B cell (primary cell): ENCODE measurements around the gene LIPI. TPM values are rescaled to one million over a fixed set of nuclear protein-coding genes. Genes with fewer than 3 reads are reported as not detected.

Source experiments
- ATAC-seq: fragments of 200-7000 bp; cut with Tn5 transposase; one replicate; pipeline ENCODE4 v1.10.0; 2021; ENCODE audit warnings: low read depth, mild to moderate bottlenecking, moderate number of reproducible peaks, moderate library complexity
- CTCF ChIA-PET: fragments of 350-600 bp; sonication (Branson Sonifier 250); formaldehyde crosslinking; loops from one replicate; lab custom pipeline; 2021; ENCODE audit warnings: antibody characterized with exemption, inconsistent platforms; lab: Charles Lee
- POLR2A ChIA-PET: fragments of 350-600 bp; sonication (Branson Sonifier 250); formaldehyde crosslinking; loops from one replicate; lab custom pipeline; 2021; ENCODE audit warnings: antibody characterized with exemption; lab: Charles Lee
- DNase-seq: peaks from one replicate; pipeline ENCODE4 v3.0.0; 2013
- H2AFZ ChIP-seq: 2 replicates; pipeline ENCODE4 v1.6.1; 2012; ENCODE audit warnings: mild to moderate bottlenecking, low read depth, low read length; ENCODE audit not compliant: insufficient read depth, poor library complexity, severe bottlenecking
- H3K27ac ChIP-seq, 2 donors: 1 replicate in 1 of 2; 2 replicates in 1 of 2; pipeline ENCODE4 v1.5.1; 2012 to 2013; ENCODE audit warnings: low read length in 2 of 2, mild to moderate bottlenecking in 2 of 2, moderate library complexity in 1 of 2
- H3K27me3 ChIP-seq, 4 experiments: fragments of 200-600 bp in 1 of 4; sonication (generic) in 1 of 4; replicated peaks in 1 of 4; 1 replicate in 2 of 4; 2 replicates in 2 of 4; pipeline versions ENCODE4 v1.6.1 to v1.7.0; 2013 to 2016; ENCODE audit warnings: low read length in 3 of 4, mild to moderate bottlenecking in 2 of 4, mixed read lengths in 1 of 4, moderate library complexity in 1 of 4; ENCODE audit not compliant: insufficient read depth in 4 of 4, control insufficient read depth in 3 of 4; ENCODE audit errors: control extremely low read depth in 1 of 4
- H3K36me3 ChIP-seq, 2 experiments: replicated peaks in 1 of 2; 1 replicate in 1 of 2; 2 replicates in 1 of 2; pipeline versions ENCODE4 v1.6.1 to v1.7.1; 2013; ENCODE audit warnings: low read length in 1 of 2; ENCODE audit not compliant: insufficient read depth in 2 of 2, control insufficient read depth in 1 of 2; ENCODE audit errors: control extremely low read depth in 1 of 2, extremely low read depth in 1 of 2
- H3K4me1 ChIP-seq, 2 donors: fragments of 200-600 bp in 1 of 2; sonication (generic) in 1 of 2; 1 replicate in 1 of 2; 2 replicates in 1 of 2; pipeline versions ENCODE4 v1.5.1 to v1.6.1; 2013 to 2017; ENCODE audit warnings: low read length in 2 of 2; ENCODE audit not compliant: control insufficient read depth in 2 of 2, insufficient read depth in 2 of 2
- H3K4me2 ChIP-seq: replicated peaks from 2 replicates; pipeline ENCODE3; 2012; ENCODE audit warnings: mild to moderate bottlenecking, low read depth, low read length; ENCODE audit not compliant: poor library complexity, severe bottlenecking
- H3K4me3 ChIP-seq, 5 experiments: fragments of 200-600 bp in 1 of 5; sonication (generic) in 1 of 5; 1 replicate in 3 of 5; 2 replicates in 2 of 5; pipeline versions ENCODE4 v1.5.1 to v1.7.0; 2011 to 2016; ENCODE audit warnings: low read length in 4 of 5, mild to moderate bottlenecking in 4 of 5, low read depth in 2 of 5, control low read depth in 1 of 5, moderate library complexity in 1 of 5; ENCODE audit not compliant: insufficient read depth in 1 of 5; ENCODE audit errors: control extremely low read depth in 1 of 5, extremely low read depth in 1 of 5
- H3K79me2 ChIP-seq: fragments of 200-600 bp; sonication (generic); one replicate; pipeline ENCODE4 v1.6.0; 2016; ENCODE audit warnings: low read length; ENCODE audit not compliant: control insufficient read depth, insufficient read depth
- H3K9ac ChIP-seq: fragments of 200-600 bp; sonication (generic); 2 replicates; pipeline ENCODE4 v1.6.1; 2017; ENCODE audit warnings: mild to moderate bottlenecking, low read length, moderate library complexity
- H3K9me3 ChIP-seq, 3 donors: one replicate each; pipeline versions ENCODE4 v1.6.1 to v1.7.1; 2013; ENCODE audit warnings: low read length in 2 of 3; ENCODE audit not compliant: control insufficient read depth in 2 of 3, insufficient read depth in 1 of 3; ENCODE audit errors: control extremely low read depth in 1 of 3
- H4K20me1 ChIP-seq: 2 replicates; pipeline ENCODE4 v1.6.0; 2012; ENCODE audit warnings: mild to moderate bottlenecking, low read length; ENCODE audit not compliant: insufficient read depth, control insufficient read depth, poor library complexity, severe bottlenecking
- H3K27ac Mint-ChIP-seq: one replicate; pipeline ENCODE4 v1.8.0; 2021; ENCODE audit warnings: mixed read lengths
- H3K27me3 Mint-ChIP-seq: one replicate; pipeline ENCODE4 v1.8.0; 2021; ENCODE audit warnings: mixed read lengths
- H3K4me1 Mint-ChIP-seq: one replicate; pipeline ENCODE4 v1.8.0; 2021; ENCODE audit warnings: mixed read lengths
- H3K4me3 Mint-ChIP-seq: one replicate; pipeline ENCODE4 v1.8.0; 2021; ENCODE audit warnings: mixed read lengths
- H3K9me3 Mint-ChIP-seq: one replicate; pipeline ENCODE4 v1.8.0; 2022; ENCODE audit warnings: mixed read lengths; ENCODE audit not compliant: insufficient read depth
- EZH2 ChIP-seq: IDR thresholded peaks from 2 replicates; pipeline ENCODE4 v1.6.1; 2012; ENCODE audit warnings: borderline replicate concordance, low read depth, mild to moderate bottlenecking, moderate library complexity, low read length; ENCODE audit not compliant: insufficient read depth, poor library complexity, severe bottlenecking
- WGBS: methylation state at CpG from one replicate; pipeline ENCODE4 v1.1.5; 2013; ENCODE audit warnings: missing lambda C conversion rate; ENCODE audit not compliant: insufficient coverage; 5-methylcytosine and 5-hydroxymethylcytosine counted together
- intact Hi-C: fragments of 100-400 bp; cut with micrococcal nuclease; formaldehyde crosslinking; loops from one replicate; pipeline ENCODE4 v1.10.0; 2022
- polyA minus RNA-seq: library from RNA; depleted of rRNA, polyadenylated mRNA; stranded (reverse); fragments of >200 nt; gene quantifications from 2 replicates; pipeline ENCODE4 v1.2.3, GENCODE V29; 2012
- polyA plus RNA-seq: library from polyadenylated mRNA; depleted of rRNA; stranded (reverse); fragments of >200 nt; gene quantifications from 2 replicates; pipeline ENCODE4 v1.2.3, GENCODE V29; 2012
- total RNA-seq, 2 donors: library from RNA; stranded (reverse); fragments of 120-200 nt in 1 of 2; gene quantifications; 1 replicate in 1 of 2; 2 replicates in 1 of 2; pipeline versions ENCODE4 v1.2.3 to v1.2.4, GENCODE V29; 2013 to 2022
- TF ChIP-seq, protein P1 (sequence below): fragments of 200-600 bp; IDR thresholded peaks from one replicate; pipeline ENCODE4 v1.8.0; 2022; ENCODE audit warnings: antibody characterized with exemption, mild to moderate bottlenecking

LIPI gene
- total RNA-seq (not detected in 2 replicates), polyA plus RNA-seq (not detected in 2 replicates), polyA minus RNA-seq (not detected in 2 replicates)
- not detected for total RNA-seq (2013)

- Mint-ChIP-seq H3K27ac (no peak within 1 kb of the TSS), H3K4me3 (no peak within 1 kb of the TSS), H3K27me3 (peaks cover 13% of the 10 kb centered on the region), H3K9me3 (no peaks in the 10 kb centered on the region), H3K4me1 (no peaks in the 10 kb centered on the region)
- Histone ChIP-seq H4K20me1 (no peaks in the 10 kb centered on the region), H3K27me3 (peaks cover 0 to 10% (median 3%) of the 10 kb centered on the region in 4 experiments), H3K79me2 (no peaks in the 10 kb centered on the region), H3K9ac (no peak within 1 kb of the TSS), H3K4me2 (no peak within 1 kb of the TSS), H3K9me3 (peaks cover 0 to 1% (median 0%) of the 10 kb centered on the region in 3 donors), H3K27ac (no peak within 1 kb of the TSS), H3K36me3 (no peaks in the 10 kb centered on the region), H3K4me1 (peaks cover 0 to 2% of the 10 kb centered on the region in 2 donors), H2AFZ (no peak within 1 kb of the TSS), H3K4me3 (no peak within 1 kb of the TSS)
- CTCF ChIA-PET = no interaction called here
- intact Hi-C loops = loop anchor here (10.0 kb wide), 1 partner anchor 96 kb away; no protein-coding TSS in a partner anchor
- no peak for TF ChIP-seq EZH2
- no peak for DNase-seq
- POLR2A ChIA-PET = no interaction called here
- WGBS = no CpG with 5 or more reads among the region's 1 CpG
- ATAC-seq = no peak
Measured at GRCh38 chr21:14210738-14211137, at the start of gene LIPI. TSS of gene LIPI (minus strand) at chr21:14210955. CDS start at chr21:14210845, 110 bp downstream.

- Histone ChIP-seq H3K4me2 (no peak overlapping the region), H3K79me2 (no peaks in the 10 kb centered on the region), H3K9me3 (no peaks in the 10 kb centered on the region), H3K4me1 (no peaks in the 10 kb centered on the region), H2AFZ (no peak overlapping the region), H3K36me3 (no peaks in the 10 kb centered on the region), H3K4me3 (no peak overlapping the region), H3K27ac (no peak overlapping the region), H4K20me1 (no peaks in the 10 kb centered on the region), H3K9ac (no peak overlapping the region), H3K27me3 (no peaks in the 10 kb centered on the region)
- CTCF ChIA-PET = interaction anchor here (0.7 to 2.7 kb wide), 16 partner anchors 13 to 1561 kb away, joined by 3 to 15 read pairs (median 3); no protein-coding TSS in a partner anchor
- intact Hi-C loops = no loop called here
- Mint-ChIP-seq H3K9me3 (no peaks in the 10 kb centered on the region), H3K4me3 (no peak overlapping the region), H3K4me1 (no peaks in the 10 kb centered on the region), H3K27me3 (no peaks in the 10 kb centered on the region), H3K27ac (no peak overlapping the region)
- POLR2A ChIA-PET = no interaction called here
- ATAC-seq (no peak), DNase-seq (no peak)
- TF ChIP-seq, protein P1, sequence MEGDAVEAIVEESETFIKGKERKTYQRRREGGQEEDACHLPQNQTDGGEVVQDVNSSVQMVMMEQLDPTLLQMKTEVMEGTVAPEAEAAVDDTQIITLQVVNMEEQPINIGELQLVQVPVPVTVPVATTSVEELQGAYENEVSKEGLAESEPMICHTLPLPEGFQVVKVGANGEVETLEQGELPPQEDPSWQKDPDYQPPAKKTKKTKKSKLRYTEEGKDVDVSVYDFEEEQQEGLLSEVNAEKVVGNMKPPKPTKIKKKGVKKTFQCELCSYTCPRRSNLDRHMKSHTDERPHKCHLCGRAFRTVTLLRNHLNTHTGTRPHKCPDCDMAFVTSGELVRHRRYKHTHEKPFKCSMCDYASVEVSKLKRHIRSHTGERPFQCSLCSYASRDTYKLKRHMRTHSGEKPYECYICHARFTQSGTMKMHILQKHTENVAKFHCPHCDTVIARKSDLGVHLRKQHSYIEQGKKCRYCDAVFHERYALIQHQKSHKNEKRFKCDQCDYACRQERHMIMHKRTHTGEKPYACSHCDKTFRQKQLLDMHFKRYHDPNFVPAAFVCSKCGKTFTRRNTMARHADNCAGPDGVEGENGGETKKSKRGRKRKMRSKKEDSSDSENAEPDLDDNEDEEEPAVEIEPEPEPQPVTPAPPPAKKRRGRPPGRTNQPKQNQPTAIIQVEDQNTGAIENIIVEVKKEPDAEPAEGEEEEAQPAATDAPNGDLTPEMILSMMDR = no peak
- no peak for TF ChIP-seq EZH2
- WGBS = no CpG with 5 or more reads among the region's 1 CpG
Measured at GRCh38 chr21:14260174-14260764, 49.5 kb upstream of the LIPI start.
